Stimulated activated CD4-positive, alpha-beta T cell treated with anti-CD3 and anti-CD28 coated beads, Interleukin-4, amount 100 ng/mL, for 48 hours (primary cell): Measurements from ENCODE around the gene PRKG1.
"Not testable (repeated sequence)": the region's sequence is repeated elsewhere in the genome, so short reads cannot be mapped to it uniquely, and the experiment has no call there.

Experiments
- DNase-seq, 2 donors: peaks; one replicate each; pipeline ENCODE4 v3.0.0-alpha.2; 2020; ENCODE audit warnings: low read depth in 2 of 2

The PRKG1 gene

DNA sequence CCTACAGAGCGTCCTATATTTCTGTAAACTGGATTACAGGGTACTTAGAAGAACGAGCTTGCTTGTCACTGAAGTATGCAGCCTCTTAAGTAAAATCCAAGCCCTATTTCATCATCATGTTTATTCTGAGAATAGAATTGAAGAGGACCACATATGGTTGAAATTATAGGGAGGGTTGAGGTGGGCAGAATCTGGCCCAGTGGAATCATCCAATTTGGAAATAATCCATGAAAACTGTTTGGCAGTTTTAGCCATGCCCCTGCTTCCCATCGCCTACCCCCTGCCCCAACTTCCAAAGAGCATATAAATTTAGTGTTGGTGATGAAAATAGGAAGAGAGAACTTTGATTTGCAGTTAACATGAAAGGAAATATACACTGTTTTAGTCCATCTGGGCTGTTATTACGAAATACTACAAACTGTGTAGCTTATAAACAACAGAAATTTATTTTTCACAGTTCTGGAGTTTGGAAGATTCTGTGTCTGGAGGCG is 150.4 kb downstream of the PRKG1 start:
- DNase-seq: no peak

DNA sequence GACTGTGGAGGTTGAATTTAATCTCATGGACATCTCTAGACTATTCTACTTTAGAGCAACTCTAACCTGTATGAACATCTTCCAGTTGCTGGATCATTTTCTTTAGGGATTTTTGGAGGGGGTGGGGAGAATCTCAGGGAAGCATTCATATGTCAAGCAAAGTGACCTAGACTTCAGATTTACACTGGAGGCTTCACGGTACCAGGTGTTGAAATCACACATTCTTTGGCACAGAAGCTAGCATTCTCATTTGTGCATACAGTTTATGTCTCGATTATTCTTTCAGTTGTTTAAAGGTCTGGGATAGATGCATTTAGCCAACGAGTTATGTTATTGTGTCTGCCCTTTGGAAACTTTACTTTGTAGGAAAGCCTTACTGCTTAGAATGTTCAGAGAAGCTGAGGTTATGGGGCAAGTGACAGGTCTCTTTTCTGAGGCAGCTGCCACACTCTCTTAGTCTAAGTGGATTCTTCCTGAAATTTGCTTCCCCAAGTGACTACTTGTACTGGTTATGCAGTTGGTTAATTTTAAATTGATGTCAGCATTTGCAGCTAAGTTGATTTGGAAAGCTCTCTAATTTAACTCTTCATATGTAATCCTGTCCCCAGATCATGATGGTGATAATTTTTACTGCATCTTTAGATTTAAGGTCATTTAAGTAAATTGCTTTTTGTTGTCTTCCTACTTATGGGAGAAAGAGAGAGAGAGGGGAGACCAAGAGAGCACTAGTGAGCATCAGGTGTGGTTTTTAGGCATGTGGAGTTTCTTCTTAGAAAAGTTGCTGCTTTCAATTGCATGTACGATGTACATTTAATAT is 153.8 kb downstream of the PRKG1 start:
- DNase-seq: no peak

DNA sequence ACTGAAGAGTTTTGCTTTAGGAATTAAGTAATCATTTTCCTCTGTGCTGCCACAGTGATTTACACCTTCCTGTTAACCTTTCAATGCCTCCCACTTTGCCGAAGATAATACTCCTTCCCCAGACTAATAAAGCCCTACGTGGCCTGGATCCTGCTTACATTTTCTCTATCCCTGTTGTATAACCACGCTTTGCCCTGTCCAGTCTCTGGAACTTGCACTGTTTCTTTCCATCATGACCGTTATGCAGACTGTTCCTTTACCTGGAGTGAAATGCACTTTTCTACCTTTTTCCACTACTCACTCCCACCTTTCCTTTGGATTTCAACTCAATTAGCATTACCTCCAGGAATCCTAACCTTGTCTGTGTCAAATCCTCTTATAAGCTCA is 154.4 kb downstream of the PRKG1 start:
- DNase-seq: no peak

DNA sequence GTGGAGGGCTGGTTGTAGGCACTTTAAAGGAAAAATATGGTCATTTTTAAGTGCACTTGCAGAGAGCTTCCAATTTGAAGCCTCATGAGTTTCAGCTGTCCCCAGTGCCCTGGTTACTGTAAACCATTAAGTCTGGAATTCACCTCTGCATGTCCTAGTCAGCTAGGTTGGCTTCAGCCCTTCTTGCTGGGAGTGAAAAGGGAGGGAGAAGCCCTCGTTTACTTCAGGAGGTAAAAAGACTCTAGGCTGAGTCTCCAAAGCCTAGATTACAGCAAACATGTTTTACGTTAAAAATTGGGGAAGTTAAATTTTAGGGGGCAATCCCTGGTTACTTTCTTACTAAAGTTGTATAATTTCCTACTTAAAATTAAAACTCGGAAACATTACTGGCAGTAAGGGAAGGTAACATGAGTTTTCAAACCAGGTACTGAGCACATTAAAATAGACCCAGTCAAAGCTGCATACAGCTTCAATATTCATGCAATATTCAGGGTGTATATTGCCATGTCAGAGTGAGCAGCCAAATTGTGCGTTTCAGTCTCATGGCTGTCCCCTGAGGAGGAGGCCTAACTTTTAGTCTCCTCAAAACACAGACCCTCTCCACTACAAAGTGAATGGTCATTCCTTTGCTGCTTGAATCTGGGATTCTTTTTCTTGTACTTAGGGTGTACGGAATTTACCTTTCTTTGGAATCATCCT is 156.7 kb downstream of the PRKG1 start:
- DNase-seq: no peak

DNA sequence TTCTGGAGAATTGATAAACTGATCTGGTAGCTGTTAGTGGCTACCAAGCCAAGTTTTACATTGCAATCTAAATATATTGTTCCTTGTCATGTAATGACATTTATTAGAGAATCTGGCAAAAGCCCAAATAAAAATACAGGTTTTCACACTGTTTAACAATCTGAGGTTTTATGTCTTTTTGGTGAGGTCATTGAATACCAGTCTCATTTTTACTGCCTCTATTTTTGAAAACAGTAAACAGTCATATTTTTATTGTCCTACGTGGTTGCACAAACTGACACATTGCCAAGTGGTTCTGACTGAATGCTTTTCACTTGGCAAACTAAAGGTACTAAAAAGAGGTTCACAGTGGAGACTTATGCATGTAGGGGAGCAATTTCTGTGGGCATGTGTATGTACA is 157.5 kb downstream of the PRKG1 start:
- DNase-seq: no peak

DNA sequence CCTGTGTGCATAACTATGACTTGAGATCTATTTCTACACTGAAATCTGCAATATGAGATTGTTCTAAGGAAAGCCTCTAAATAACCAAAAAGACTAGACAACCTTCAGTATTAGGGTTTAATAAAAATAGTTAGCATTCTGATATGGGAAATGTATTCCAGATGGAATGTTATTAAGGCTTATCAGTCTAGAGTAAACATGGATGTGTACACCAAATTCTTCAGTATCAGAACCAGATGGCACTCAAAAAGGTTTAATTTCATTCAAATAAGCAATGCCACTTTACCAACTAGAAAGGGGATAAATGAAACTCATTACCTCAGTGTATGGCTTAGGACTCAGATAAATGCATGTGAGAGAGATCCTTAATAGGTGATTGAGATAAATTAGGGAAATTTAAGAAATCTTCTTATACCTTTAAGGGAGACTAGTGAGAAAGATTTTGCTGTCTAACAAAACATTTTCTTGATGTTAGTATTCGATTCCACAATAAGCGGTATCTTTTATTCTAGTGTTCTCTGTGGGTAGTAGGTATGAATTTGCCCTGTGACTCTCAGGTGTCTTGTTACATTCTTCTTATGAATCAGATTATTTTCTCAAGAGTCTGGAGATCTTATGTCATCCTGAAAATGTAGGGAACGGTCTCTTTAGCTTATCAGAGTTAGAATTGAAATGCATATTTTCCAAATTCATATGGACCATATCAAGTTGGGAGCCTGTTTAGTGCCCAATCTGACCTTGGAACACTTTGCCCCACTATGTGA is 159.2 kb downstream of the PRKG1 start:
- DNase-seq: no peak

DNA sequence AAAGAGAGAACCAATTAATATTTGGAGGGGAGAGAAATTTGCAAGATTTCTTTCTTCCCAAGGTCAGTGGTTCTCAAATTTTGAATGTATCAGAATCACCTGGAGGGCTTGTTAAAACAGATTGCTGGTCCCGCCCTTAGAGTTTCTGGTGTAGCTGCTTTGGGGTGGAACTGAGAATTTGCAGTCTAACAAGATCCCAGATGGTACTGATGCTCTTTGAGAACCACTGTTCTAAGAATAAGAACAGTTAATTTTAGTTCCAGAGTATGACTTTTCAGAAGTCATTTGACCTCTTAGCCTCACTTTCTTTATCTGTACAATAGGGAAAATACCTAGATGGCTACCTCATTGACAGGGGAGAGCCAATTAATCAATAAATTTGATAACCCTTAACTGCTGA is 161.6 kb downstream of the PRKG1 start:
- DNase-seq: no peak

DNA sequence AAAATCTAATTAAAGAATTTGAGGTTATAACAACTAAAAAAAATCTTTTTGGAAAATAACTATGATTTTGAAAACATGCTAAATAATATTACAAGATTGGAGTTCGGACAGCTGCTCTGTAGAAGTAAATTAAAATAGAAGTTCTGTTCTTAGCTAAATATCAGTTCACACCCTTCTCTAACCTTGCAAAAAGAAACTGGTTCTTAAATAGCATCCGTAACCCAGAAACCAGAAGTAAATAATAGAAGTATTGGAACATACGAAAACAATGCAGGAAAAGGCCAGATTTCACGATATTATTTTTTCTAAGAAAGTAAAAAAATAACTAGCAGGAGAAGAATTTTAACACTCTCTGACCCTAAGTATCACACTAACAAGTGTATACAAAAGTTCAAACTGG is 164.7 kb downstream of the PRKG1 start:
- DNase-seq: no peak

DNA sequence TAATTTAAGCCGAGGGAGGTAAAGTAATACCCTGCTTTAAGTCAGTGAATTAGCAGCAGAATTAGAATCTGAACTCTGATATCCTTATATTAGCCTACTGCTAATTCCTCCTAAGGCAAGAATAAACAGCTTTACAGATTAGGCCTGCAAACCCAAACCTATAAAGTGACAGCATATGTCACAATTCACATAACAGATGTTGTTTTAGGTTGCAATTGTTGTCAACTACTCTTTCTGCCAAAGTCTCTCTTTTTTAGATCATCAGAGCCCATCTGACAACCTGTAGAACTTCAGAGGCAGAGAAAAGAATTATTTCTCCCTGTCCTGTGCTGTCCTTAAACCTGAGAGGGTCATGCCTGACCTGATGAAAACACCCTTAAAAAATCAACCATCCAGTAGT is 167.2 kb downstream of the PRKG1 start:
- no peak for DNase-seq

DNA sequence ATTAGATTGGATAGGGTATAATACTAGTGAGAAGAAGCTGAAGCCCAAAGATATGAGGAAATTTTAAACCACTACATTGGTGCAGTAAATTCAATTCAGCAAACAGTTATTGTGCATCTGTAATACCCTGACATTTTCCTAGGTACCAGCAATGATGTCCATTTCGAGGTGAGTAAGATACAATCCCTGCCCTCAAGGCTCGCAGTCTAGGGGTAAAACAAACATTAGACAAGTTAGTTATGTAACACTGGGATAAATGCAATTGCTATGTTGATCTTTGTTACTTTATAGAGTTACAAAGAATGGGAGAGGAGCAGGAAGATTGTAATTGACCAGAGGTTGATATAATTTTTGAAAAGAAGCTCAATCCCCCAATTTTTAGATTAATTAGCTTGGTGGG is 168.1 kb downstream of the PRKG1 start:
- no peak for DNase-seq

DNA sequence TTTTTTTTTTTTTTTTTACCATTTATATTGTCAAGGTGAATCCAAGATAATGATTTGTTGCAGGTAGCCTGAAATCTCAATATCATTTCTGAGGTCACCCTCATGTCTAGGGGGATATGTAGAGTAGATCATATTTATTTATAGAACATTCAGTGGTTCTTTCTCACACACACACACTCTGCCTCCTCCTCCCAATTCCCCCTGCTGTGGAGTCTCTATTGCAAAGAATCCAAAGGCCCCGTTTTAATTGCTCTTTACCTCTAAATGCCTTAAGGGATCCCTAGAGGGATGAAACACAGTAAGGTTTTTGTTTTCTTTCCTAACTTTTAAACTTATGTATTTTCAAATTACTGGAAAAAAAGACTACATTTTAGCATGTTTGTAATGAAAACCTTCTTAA is 170.0 kb downstream of the PRKG1 start:
- no peak for DNase-seq

DNA sequence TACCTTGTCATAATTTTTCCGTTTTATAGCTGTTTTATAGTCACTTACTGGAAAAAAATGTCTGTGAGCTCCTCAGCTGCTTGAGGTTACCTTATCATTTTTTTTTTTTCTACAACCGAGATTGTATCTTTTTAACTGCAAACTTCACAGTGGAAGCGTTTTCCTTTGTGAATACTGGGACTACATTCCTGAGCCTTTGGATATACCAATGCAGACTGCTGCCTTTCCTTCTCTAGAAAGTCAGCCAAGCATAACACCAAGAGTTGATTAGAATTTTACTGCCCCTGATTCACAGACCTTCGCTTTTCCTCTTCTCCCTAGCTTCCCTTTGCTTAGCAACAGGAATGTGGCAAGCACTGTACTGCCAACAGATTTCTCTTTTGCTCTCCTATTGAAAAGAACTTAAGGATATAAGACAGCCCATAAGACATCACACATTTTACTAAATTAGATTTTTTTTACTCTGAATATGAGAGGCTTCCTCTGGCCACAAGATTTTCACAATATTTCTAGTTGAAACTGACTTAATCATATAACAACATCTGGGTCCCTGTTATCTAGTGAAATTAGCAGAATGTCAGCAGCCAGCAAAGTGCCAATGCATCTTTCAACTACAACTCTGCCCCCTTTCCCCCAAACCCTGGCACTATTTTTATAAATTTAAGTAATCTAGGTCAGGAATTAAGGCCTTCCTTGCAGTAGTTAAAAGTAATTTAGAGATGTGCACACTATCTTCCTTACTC is 170.6 kb downstream of the PRKG1 start:
- no peak for DNase-seq

DNA sequence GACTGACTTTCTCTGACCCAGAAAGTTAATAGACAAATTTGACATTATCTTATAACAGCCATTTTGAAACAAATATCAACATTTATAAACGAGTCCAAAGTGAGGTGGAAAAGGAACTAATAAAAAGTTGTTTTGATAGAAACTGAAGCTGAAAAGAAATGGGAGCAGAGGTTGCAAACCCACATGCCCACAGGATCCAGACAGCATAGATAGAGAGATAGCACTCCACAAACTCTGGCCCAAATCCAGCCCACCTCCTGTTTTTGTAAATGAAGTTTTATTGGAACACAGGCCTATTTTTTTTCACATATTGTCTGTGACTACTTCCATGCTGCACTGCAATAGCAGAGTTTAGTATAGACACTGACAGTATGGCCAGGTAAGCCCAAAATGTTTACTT is 171.9 kb downstream of the PRKG1 start:
- DNase-seq: no peak

DNA sequence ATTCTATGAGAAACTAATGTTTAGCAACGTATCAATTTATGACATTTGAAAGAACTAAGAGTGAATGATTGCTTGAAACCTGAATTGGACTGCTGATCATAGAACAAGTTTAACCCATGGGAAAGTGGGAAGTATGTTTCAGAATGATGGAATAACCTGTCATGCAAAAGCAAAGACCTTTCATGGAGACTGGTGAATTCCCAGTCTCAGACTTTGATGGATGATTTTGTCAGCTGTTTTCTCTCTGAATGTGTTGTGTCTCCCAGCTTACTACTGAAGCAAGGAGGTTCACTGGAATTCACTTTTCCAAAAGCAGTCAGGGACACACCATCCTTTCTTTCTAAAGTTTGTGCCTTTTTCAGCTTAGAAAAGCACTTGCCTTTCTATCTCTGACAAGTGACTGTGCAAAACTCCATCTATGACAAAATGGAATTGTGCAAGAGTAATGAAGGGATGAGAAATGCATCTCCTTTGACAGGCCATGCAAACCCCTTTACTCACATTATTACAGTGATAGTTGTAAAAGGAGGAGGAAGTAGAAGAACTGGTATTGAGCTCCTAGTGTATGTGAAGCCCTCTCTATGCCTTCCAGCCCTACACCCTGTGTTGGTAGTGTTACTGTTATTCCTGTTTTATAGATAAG is 176.1 kb downstream of the PRKG1 start:
- DNase-seq: no peak

DNA sequence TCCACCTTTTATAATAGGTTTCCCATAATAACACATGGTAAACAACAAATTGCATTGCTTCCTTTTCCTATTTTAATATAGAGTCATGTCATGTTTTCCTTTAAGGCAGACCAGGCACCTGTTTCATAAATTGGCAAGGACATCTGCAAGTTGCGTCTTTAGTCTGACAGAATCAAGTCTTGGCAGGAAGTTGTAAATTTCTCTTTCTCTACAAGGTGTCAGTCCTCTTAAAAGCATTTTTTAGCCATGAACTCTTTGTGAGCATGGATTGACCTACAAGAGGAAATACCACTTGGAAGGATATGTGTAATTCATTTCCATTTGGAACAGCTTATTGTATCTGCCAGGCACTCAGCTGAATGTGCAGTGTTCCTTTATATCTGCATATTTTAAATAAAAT is 176.8 kb downstream of the PRKG1 start:
- no peak for DNase-seq

DNA sequence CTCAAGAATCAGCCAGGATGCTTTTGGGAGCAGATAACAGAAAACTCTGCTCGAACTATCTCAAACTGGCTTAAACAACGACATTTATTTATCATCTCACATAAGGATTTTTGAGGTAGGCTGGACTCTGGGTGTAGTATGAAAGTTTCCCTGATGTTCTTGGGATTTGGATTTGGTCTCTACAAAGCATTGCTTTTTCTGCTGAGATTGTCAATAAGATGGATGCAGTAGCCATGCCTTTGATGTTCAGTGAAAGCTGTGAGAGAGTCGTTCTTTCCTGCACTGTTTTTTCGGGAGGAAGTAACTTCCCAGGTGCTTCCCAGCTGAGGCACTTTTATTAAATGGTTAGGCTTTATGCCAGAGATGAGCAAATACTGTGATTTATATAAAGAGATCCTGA is 181.1 kb downstream of the PRKG1 start:
- no peak for DNase-seq

DNA sequence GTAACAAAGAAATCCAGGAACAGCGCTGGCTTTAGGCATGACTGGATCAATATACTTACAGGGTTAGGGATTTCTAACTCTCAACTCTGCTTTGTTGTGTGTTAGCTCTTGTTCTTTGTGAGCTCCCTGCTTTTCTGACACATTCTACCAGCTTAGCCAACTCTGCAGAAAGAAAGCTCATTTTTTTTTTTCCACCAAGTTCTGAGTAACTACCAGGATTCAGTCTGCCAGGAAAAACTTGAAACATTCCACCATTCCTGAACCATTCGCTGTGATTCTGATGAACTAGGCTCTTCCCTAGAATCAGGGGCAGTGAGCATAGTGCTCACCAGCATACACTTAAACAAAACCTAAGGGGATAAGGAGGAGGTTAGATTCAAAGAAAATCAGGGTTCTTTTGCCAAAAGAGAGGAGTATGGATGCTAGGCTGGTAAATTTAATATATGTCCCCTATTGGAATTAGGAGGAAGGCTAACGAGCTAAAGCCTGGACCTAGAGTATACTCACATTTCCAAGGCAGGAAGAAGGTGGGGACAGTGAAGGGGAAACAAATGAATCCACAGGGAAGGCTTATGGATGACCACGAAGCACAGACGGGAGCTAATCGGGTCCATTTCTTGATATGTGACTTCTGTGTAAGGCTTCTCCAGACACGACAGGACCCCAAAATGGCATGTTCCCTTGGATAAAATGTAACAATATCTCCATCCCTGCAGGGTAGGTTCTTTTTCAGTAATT is 183.4 kb downstream of the PRKG1 start:
- no peak for DNase-seq

DNA sequence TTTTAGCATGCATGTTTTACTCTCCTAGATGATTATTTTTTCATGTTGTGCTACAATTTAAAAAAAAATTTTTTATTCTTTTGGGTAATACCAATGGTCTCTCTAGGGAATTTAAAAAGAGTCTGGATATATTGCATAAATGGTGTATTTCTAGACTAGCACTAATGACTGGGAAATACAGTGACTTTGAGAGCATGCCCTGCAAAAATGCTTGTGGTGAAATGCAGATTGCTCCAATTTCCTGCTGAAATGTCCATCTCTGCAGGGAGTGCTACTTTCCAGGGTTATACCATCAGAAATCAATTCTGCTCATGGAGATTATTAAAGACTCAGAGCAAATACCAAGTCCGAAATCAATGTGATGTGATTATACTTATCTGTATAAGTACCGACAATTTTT is 186.1 kb downstream of the PRKG1 start:
- DNase-seq: no peak

DNA sequence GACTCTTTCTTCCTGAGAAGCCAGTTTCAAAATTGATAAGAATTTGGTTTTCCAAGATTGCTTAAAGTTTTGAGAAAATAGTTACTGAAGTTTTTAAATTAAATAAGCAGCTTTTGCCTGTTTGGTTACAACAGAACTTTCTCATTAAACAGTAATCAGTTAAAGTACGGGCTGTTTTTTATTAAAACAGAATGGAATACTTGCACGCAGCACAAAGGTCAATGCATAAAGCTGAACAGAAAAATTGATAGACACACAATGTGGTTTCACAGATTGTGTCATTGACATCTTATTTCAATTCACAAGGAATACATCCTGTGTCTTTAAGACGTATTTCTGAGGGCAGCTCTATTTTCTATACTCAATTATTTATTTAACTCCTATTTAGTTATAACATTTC is 192.2 kb downstream of the PRKG1 start:
- DNase-seq: no peak

DNA sequence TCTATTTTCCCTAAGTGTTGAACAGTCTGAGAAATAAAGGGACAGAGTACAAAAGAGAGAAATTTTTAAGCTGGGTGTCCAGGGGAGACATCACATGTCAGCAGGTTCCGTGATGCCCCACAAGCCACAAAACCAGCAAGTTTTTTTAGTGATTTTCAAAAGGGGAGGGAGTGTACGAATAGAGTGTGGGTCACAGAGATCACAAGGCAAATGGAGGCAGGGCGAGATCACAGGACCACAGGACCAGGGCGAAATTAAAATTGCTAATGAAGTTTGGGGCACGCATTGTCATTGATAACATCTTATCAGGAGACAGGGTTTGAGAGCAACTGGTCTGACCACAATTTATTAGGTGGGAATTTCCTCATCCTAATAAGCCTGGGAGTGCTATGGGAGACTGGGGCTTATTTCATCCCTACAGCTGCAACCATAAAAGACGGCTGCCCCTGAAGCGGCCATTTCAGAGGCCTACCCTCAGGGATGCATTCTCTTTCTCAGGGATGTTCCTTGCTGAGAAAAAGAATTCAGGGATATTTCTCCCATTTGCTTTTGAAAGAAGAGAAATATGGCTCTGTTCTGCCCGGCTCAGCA is 193.8 kb downstream of the PRKG1 start:
- not testable (repeated sequence) for DNase-seq
